HG02610 (cell line): Measurements from ENCODE around the gene SLC44A1.

Source experiments
- ATAC-seq: cut with Tn5 transposase; IDR thresholded peaks from one replicate; pipeline ENCODE4 v1.9.1; 2021; ENCODE audit warnings: mild to moderate bottlenecking, moderate library complexity; ENCODE audit not compliant: unreplicated experiment

Gene SLC44A1

GRCh38 chr9:105452185-105452584 is 207.7 kb downstream of the SLC44A1 start:
- no peak for ATAC-seq

GRCh38 chr9:105455836-105456475 is 211.5 kb downstream of the SLC44A1 start:
- ATAC-seq: no peak

DNA sequence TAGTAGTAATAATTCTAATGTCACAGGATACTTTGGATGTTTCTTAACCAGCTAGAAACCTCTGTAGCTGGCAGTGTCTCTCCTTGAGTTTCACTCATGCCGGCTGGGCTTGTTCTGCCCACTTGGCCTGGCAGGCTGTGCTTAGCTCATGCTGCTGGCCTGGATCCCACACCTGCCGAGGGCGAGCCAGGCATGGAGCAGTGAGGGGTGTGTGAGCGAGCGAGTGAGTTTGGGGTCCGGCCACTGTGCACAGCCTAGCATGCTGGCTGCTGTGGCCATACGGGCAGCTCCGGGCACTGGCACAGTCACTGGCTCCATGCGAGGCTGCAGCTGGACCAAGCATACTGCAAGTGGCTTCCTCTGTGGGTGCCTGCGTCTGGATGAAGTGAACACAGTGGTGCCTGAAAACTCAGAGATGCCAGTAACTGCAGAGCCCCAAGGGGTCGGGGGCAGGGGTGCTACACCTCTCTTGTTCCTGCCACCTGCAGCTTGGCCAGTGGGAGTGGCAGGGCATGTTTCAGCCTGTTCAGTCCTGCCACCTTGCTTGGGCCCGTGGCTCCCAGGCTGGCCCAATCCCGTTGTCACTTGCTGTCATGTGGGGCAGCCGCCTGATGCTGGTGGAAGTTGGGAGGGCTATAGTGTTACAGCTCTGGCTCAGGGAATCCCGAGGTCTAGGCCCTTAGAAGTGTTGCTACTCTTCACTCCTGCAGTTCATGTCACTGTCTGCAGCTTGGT is 213.3 kb downstream of the SLC44A1 start:
- no peak for ATAC-seq

GRCh38 chr9:105458404-105458803 is 214.0 kb downstream of the SLC44A1 start:
- no peak for ATAC-seq

- ATAC-seq: no peak
These were observed 214.9 kb downstream of the SLC44A1 start for GRCh38 chr9:105459336-105459735.

GRCh38 chr9:105466898-105467455 is 222.5 kb downstream of the SLC44A1 start:
- ATAC-seq: no peak

GRCh38 chr9:105468875-105469274 is 224.4 kb downstream of the SLC44A1 start:
- ATAC-seq: no peak

DNA sequence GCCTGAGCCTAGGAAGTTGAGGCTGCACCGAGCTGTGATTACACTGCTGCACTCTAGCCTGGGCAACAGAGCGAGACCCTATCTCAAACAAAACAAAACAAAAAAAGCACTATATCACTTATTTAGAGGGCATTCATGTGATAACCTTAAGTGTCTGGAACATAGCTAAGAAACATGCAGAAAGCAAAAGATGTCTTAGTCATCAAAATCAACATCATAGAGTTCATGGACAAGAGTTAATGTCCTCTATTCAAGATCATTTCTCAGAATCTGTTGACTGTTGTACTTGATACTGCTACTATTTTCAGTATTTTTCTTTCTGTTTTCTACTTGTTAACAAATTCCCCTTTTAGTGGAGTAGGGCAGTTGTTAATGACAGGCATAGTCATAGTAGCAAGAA is 228.8 kb downstream of the SLC44A1 start:
- ATAC-seq: no peak

DNA sequence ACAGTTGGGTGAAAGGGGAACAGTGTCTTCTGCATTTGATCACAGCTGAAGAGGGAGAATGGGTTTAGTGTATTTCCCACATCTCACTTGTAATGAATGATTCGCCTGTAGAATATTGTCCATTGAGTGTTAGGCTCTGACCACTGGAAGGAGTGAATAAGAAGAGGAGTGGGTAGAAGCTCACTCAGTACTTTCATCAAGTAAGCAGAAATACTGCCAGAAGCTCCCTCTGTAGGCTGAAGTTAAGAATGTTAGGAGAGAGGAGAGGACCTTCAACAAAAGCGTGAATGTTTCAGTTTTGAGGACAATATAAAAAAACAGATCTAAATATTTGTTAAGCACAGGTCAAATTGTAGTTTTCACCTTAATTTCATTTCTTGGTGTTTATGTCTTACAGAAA is 230.9 kb downstream of the SLC44A1 start:
- no peak for ATAC-seq

- no peak for ATAC-seq
These were observed 235.4 kb downstream of the SLC44A1 start for GRCh38 chr9:105479846-105480245.

DNA sequence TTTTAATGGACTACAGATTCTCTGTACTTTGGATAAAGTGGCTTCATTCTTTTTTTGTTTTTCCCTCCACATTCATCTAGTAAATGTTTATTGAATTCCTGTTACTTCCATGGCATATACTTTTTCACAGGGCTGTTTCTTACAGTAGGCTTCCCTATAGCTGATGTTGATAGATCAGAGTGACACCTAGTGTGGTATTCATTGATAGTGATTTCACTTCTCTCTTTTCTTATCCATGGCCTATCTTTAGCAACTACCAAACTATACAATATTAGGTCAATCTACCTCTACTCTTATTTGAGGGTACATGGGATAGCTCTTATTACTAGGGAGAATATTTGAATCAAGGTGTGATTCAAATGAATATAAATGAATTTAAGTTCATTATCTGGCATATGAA is 239.2 kb downstream of the SLC44A1 start:
- no peak for ATAC-seq

GRCh38 chr9:105484226-105484625 is 239.8 kb downstream of the SLC44A1 start:
- no peak for ATAC-seq

GRCh38 chr9:105485131-105485530 is 240.7 kb downstream of the SLC44A1 start:
- ATAC-seq: no peak
